ENCODE measurements around the gene MTMR8.

Gene MTMR8

GRCh38 chrX:64230123-64230970 lies 164.9 kb downstream of the MTMR8 start, which contains the start of gene ASB12:
Gene ASB12 (minus strand): TSS chrX:64230607. CDS start chrX:64225650, 4,957 bp downstream.
- no peak for TF ChIP-seq FOXM1 (IDR thresholded peaks at IDR 0.05; ENCODE audit: borderline replicate concordance)
- peak; percentile 8; the same call in 1 of the 2 replicates for TF ChIP-seq ZNF384 (IDR thresholded peaks at IDR 0.05)
- DNase-seq (ENCODE audit: extremely low spot score) = no peak
- CTCF ChIA-PET = no interaction called here
- POLR2A ChIA-PET = no interaction called here

DNA sequence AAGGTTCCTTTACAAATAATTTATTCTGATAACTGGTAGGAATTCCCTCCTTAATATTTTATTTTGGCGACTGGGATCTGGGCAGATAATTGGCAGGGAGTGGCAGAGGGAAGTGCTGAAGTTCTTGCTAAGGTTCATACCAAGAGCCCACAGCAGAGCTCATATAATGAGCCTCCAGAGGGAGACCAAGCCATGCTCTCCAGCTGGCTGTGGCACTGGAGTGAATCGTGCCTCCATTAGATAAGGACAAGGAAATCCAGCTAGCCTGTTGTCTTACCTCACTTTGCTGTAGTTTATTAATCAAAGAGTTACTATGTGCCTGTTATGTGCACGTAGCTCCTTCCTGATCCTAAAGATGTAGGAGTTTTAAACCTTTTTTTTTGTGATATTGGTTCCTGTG lies 166.1 kb downstream of the MTMR8 start:
- DNase-seq (ENCODE audit: extremely low spot score) = no peak
- ChIA-PET CTCF (no interaction called here), POLR2A (no interaction called here)
- TF ChIP-seq SP1 (IDR thresholded peaks at IDR 0.05) = no peak
- no peak for TF ChIP-seq NFRKB (IDR thresholded peaks at IDR 0.05)
- no peak for TF ChIP-seq HDGF (IDR thresholded peaks at IDR 0.05; ENCODE audit: borderline replicate concordance)
- TF ChIP-seq FOXA1 (IDR thresholded peaks at IDR 0.05) = no peak
- no peak for TF ChIP-seq PKNOX1 (IDR thresholded peaks at IDR 0.05)
- TF ChIP-seq TARDBP (IDR thresholded peaks at IDR 0.05) = no peak
- TF ChIP-seq L3MBTL2 (conservative IDR thresholded peaks at IDR 0.05) = no peak
- no peak for TF ChIP-seq CTBP1 (IDR thresholded peaks at IDR 0.05; ENCODE audit: borderline replicate concordance)
- no peak for TF ChIP-seq FOXK2 (IDR thresholded peaks at IDR 0.05)
- TF ChIP-seq ZNF384 (IDR thresholded peaks at IDR 0.05) = no peak
- TF ChIP-seq ARNT (IDR thresholded peaks at IDR 0.05) = no peak
- TF ChIP-seq LEF1 (IDR thresholded peaks at IDR 0.05; ENCODE audit: borderline replicate concordance) = no peak
- TF ChIP-seq BHLHE40 (IDR thresholded peaks at IDR 0.05; ENCODE audit: borderline replicate concordance) = no peak
